Tibial nerve (tissue), 4 donors: ENCODE results near the gene SPDYC.
A peak's percentile ranks its signal among the peaks of the same experiment; 100 is the strongest.

Experiments used
- EP300 ChIP-seq, 2 donors: sonication (generic); formaldehyde crosslinking; IDR thresholded peaks; one replicate each; pipeline ENCODE4 v1.6.1; 2017; ENCODE audit warnings: antibody characterized with exemption in 2 of 2, mild to moderate bottlenecking in 1 of 2
- POLR2A ChIP-seq, 2 donors: fragments of 450-650 bp; IDR thresholded peaks; one replicate each; pipeline ENCODE4 v1.6.1; 2017; ENCODE audit warnings: antibody characterized with exemption in 2 of 2, mild to moderate bottlenecking in 2 of 2, moderate library complexity in 2 of 2
- TF ChIP-seq, protein P1 (sequence below), 5 experiments: fragments of 200-600 bp in 3 of 5; fragments of 450-650 bp in 2 of 5; sonication (generic) in 3 of 5; IDR thresholded peaks; one replicate each; pipeline ENCODE4 v1.5.1; 2016 to 2019; ENCODE audit warnings: antibody characterized with exemption in 5 of 5, mild to moderate bottlenecking in 3 of 5, moderate library complexity in 2 of 5

DNA sequence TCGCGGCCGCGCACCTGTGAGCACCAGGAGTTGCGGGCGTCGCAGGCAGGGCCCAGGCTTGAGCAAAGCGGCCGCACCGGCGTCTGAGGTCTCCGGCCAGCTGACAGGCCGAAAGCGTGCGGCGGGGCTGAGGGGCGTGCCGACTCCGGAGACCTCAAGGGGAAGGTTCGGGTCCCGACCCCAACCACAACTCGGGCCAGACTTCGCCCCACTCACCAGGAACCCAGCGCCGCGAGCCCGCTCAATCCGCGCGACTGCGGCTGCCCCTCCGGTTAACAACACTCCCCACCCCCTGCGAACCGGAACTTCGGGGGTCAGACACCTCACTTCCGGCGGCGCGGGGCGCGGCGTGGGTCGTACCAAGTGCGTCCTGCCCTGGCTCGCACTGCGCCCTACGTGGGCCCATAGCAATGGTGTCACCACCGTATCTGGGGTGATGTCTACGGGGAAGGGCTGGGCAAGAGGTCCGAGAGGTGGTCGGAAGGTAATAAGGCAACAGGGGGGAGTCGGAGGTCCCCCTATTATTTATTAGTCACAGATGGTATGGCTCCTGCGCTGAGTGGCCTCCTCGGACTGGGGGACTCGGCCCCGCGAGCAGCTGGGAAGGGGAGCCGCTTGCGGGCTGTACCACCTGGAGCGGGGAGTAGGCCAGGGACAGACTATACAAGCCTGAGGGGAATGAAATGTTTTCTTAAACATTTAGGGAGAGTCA lies 35.6 kb upstream of the SPDYC start, which contains the start of gene SYVN1:
- TF ChIP-seq EP300 (IDR thresholded peaks at IDR 0.05) (peak; percentile 81 to 99), POLR2A (IDR thresholded peaks at IDR 0.05) (peak; percentile 94)
- TF ChIP-seq, protein P1, sequence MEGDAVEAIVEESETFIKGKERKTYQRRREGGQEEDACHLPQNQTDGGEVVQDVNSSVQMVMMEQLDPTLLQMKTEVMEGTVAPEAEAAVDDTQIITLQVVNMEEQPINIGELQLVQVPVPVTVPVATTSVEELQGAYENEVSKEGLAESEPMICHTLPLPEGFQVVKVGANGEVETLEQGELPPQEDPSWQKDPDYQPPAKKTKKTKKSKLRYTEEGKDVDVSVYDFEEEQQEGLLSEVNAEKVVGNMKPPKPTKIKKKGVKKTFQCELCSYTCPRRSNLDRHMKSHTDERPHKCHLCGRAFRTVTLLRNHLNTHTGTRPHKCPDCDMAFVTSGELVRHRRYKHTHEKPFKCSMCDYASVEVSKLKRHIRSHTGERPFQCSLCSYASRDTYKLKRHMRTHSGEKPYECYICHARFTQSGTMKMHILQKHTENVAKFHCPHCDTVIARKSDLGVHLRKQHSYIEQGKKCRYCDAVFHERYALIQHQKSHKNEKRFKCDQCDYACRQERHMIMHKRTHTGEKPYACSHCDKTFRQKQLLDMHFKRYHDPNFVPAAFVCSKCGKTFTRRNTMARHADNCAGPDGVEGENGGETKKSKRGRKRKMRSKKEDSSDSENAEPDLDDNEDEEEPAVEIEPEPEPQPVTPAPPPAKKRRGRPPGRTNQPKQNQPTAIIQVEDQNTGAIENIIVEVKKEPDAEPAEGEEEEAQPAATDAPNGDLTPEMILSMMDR (IDR thresholded peaks at IDR 0.05): peak in 2 of 5 experiments; percentile 39 to 58
